Stimulated activated CD8-positive, alpha-beta memory T cell treated with anti-CD3 and anti-CD28 coated beads, Interleukin-15, amount 100 ng/mL, for 24 hours (primary cell): Measurements from ENCODE around the gene SMAD4.
"Not testable (repeated sequence)": the region's sequence is repeated elsewhere in the genome, so short reads cannot be mapped to it uniquely, and the experiment has no call there.

ENCODE experiments used
- DNase-seq: peaks from one replicate; pipeline ENCODE4 v3.0.0-alpha.2; 2020; ENCODE audit warnings: low read depth

The SMAD4 gene

GRCh38 chr18:51111633-51112355, 81.8 kb downstream of the SMAD4 start:
- DNase-seq: not testable (repeated sequence)

GRCh38 chr18:51116996-51117395, 87.0 kb downstream of the SMAD4 start:
- DNase-seq: not testable (repeated sequence)

- not testable (repeated sequence) for DNase-seq
Observed at GRCh38 chr18:51119561-51119960, 89.5 kb downstream of the SMAD4 start.

- DNase-seq: not testable (repeated sequence)
Observed at GRCh38 chr18:51119976-51120375, 90.0 kb downstream of the SMAD4 start.

- no peak for DNase-seq
Observed at GRCh38 chr18:51120809-51121596, 91.0 kb downstream of the SMAD4 start.

- no peak for DNase-seq
Observed at GRCh38 chr18:51121597-51121857, 91.5 kb downstream of the SMAD4 start.

- no peak for DNase-seq
Observed at GRCh38 chr18:51122266-51123045, 92.4 kb downstream of the SMAD4 start.

GRCh38 chr18:51123046-51123395, 93.0 kb downstream of the SMAD4 start:
- DNase-seq: no peak

GRCh38 chr18:51123481-51123880, 93.5 kb downstream of the SMAD4 start:
- no peak for DNase-seq

- no peak for DNase-seq
Observed at GRCh38 chr18:51123936-51124486, 94.0 kb downstream of the SMAD4 start.

GRCh38 chr18:51125976-51126375, 96.0 kb downstream of the SMAD4 start:
- DNase-seq: no peak

- DNase-seq: no peak
Observed at GRCh38 chr18:51127664-51128063, 97.7 kb downstream of the SMAD4 start.

- DNase-seq: no peak
Observed at GRCh38 chr18:51128533-51128932, 98.5 kb downstream of the SMAD4 start.

GRCh38 chr18:51132256-51132935, 102.4 kb downstream of the SMAD4 start:
- no peak for DNase-seq

GRCh38 chr18:51133580-51134160, 103.7 kb downstream of the SMAD4 start:
- no peak for DNase-seq
